ENCODE data around the gene VPS25. TPM values are rescaled to one million over a fixed set of nuclear protein-coding genes. Genes with fewer than 3 reads are reported as not detected.
"Not testable (repeated sequence)": the region's sequence is repeated elsewhere in the genome, so short reads cannot be mapped to it uniquely, and the experiment has no call there.

The VPS25 gene
- total RNA-seq, 4 donors from 2014 or later: 24.5 to 44.7 (median 38.2) TPM

GRCh38 chr17:42767512-42767911, 5.7 kb upstream of the VPS25 start:
- H3K4me1 ChIP-seq: peaks cover 0 to 10% (median 4%) of the 10 kb centered on the region in 4 donors
- peaks cover 0 to 6% of the 10 kb centered on the region in 2 donors for H3K27me3 ChIP-seq

GRCh38 chr17:42768006-42768405, 5.2 kb upstream of the VPS25 start:
- not testable (repeated sequence) for H3K9me3 ChIP-seq; H3K36me3 ChIP-seq; H3K4me1 ChIP-seq; DNase-seq (ENCODE audit: low spot score in 2 of 2); H3K27me3 ChIP-seq; H3K27ac ChIP-seq; H3K4me3 ChIP-seq
- WGBS, 2 donors: 71 to 73% methylated on average over 9 of the region's 9 CpGs

More at GRCh38 chr17:42767512-42767911, 5.7 kb upstream of the VPS25 start:
- Histone ChIP-seq H3K27ac (no peak overlapping the region), H3K9me3 (no peaks in the 10 kb centered on the region), H3K4me3 (no peak overlapping the region), H3K36me3 (no peaks in the 10 kb centered on the region)
- DNase-seq (ENCODE audit: low spot score in 2 of 2): no peak
- TF ChIP-seq POLR2A (IDR thresholded peaks at IDR 0.05) (no peak), EP300 (IDR thresholded peaks at IDR 0.05) (no peak), CTCF (IDR thresholded peaks at IDR 0.05) (no peak)

- H3K4me1 ChIP-seq: peaks cover 0 to 15% (median 8%) of the 10 kb centered on the region in 4 donors
- H3K36me3 ChIP-seq; H3K27ac ChIP-seq; H3K4me3 ChIP-seq; DNase-seq (ENCODE audit: low spot score in 2 of 2); H3K27me3 ChIP-seq; H3K9me3 ChIP-seq: not testable (repeated sequence)
- 72 to 73% methylated on average over 10 of the region's 10 CpGs for WGBS, 2 donors
Measured at GRCh38 chr17:42769964-42770363, 3.3 kb upstream of the VPS25 start.

GRCh38 chr17:42772945-42773289, 332 bp upstream of the VPS25 start:
- Histone ChIP-seq H3K4me1 (peaks cover 0 to 15% (median 8%) of the 10 kb centered on the region in 4 donors), H3K27me3 (no peaks in the 10 kb centered on the region), H3K9me3 (no peaks in the 10 kb centered on the region), H3K27ac (peak overlapping the region; percentile 53 to 88 (median 80)), H3K36me3 (peaks cover 3 to 35% (median 23%) of the 10 kb centered on the region in 3 donors), H3K4me3 (peak overlapping the region; percentile 69 to 78 (median 76))
- TF ChIP-seq EP300 (IDR thresholded peaks at IDR 0.05): no peak
- TF ChIP-seq POLR2A (IDR thresholded peaks at IDR 0.05): no peak
- TF ChIP-seq CTCF (IDR thresholded peaks at IDR 0.05): no peak
- WGBS, 2 donors: 3 to 6% methylated on average over 3 of the region's 3 CpGs
- no peak for DNase-seq (ENCODE audit: low spot score in 2 of 2)

GRCh38 chr17:42774066-42774745, 957 bp downstream of the VPS25 start:
- 69 to 71% methylated on average over 3 of the region's 3 CpGs for WGBS, 2 donors
- H3K27me3 ChIP-seq: no peaks in the 10 kb centered on the region
- H3K4me1 ChIP-seq: peaks cover 0 to 15% (median 8%) of the 10 kb centered on the region in 4 donors
- H3K9me3 ChIP-seq: no peaks in the 10 kb centered on the region
- DNase-seq (ENCODE audit: low spot score in 2 of 2): no peak
- H3K36me3 ChIP-seq: peaks cover 3 to 48% (median 34%) of the 10 kb centered on the region in 3 donors
- peak overlapping the region in 1 of 4 donors; percentile 88 for H3K27ac ChIP-seq
- TF ChIP-seq POLR2A (IDR thresholded peaks at IDR 0.05): no peak
- TF ChIP-seq EP300 (IDR thresholded peaks at IDR 0.05): no peak
- no peak for TF ChIP-seq CTCF (IDR thresholded peaks at IDR 0.05)
- H3K4me3 ChIP-seq: peak overlapping the region; percentile 69 to 78 (median 76)

- H3K27me3 ChIP-seq: peaks cover 0 to 8% of the 10 kb centered on the region in 2 donors
- DNase-seq (ENCODE audit: low spot score in 2 of 2): no peak
- peaks cover 0 to 28% (median 11%) of the 10 kb centered on the region in 4 donors for H3K4me1 ChIP-seq
- TF ChIP-seq EP300 (IDR thresholded peaks at IDR 0.05) (no peak), POLR2A (IDR thresholded peaks at IDR 0.05) (no peak), CTCF (IDR thresholded peaks at IDR 0.05) (no peak)
- peaks cover 3 to 56% (median 35%) of the 10 kb centered on the region in 3 donors for H3K36me3 ChIP-seq
- WGBS, 2 donors: 49 to 56% methylated on average over 3 of the region's 3 CpGs
- no peaks in the 10 kb centered on the region for H3K9me3 ChIP-seq
- H3K4me3 ChIP-seq: no peak overlapping the region
- H3K27ac ChIP-seq: no peak overlapping the region
Measured at GRCh38 chr17:42775534-42776098, 2.4 kb downstream of the VPS25 start.
